B cell (primary cell): ENCODE measurements around the gene CORO2B. TPM values are rescaled to one million over a fixed set of nuclear protein-coding genes. Genes with fewer than 3 reads are reported as not detected.
A peak's percentile ranks its signal among the peaks of the same experiment; 100 is the strongest.

Experiments
- ATAC-seq: fragments of 200-7000 bp; cut with Tn5 transposase; one replicate; pipeline ENCODE4 v1.10.0; 2021; ENCODE audit warnings: low read depth, mild to moderate bottlenecking, moderate number of reproducible peaks, moderate library complexity
- CTCF ChIA-PET: fragments of 350-600 bp; sonication (Branson Sonifier 250); formaldehyde crosslinking; loops from one replicate; lab custom pipeline; 2021; ENCODE audit warnings: antibody characterized with exemption, inconsistent platforms; lab: Charles Lee
- POLR2A ChIA-PET: fragments of 350-600 bp; sonication (Branson Sonifier 250); formaldehyde crosslinking; loops from one replicate; lab custom pipeline; 2021; ENCODE audit warnings: antibody characterized with exemption; lab: Charles Lee
- DNase-seq: peaks from one replicate; pipeline ENCODE4 v3.0.0; 2013
- H2AFZ ChIP-seq: 2 replicates; pipeline ENCODE4 v1.6.1; 2012; ENCODE audit warnings: mild to moderate bottlenecking, low read depth, low read length; ENCODE audit not compliant: insufficient read depth, poor library complexity, severe bottlenecking
- H3K27ac ChIP-seq, 2 donors: 1 replicate in 1 of 2; 2 replicates in 1 of 2; pipeline ENCODE4 v1.5.1; 2012 to 2013; ENCODE audit warnings: low read length in 2 of 2, mild to moderate bottlenecking in 2 of 2, moderate library complexity in 1 of 2
- H3K27me3 ChIP-seq, 4 experiments: fragments of 200-600 bp in 1 of 4; sonication (generic) in 1 of 4; replicated peaks in 1 of 4; 1 replicate in 2 of 4; 2 replicates in 2 of 4; pipeline versions ENCODE4 v1.6.1 to v1.7.0; 2013 to 2016; ENCODE audit warnings: low read length in 3 of 4, mild to moderate bottlenecking in 2 of 4, mixed read lengths in 1 of 4, moderate library complexity in 1 of 4; ENCODE audit not compliant: insufficient read depth in 4 of 4, control insufficient read depth in 3 of 4; ENCODE audit errors: control extremely low read depth in 1 of 4
- H3K36me3 ChIP-seq, 2 experiments: replicated peaks in 1 of 2; 1 replicate in 1 of 2; 2 replicates in 1 of 2; pipeline versions ENCODE4 v1.6.1 to v1.7.1; 2013; ENCODE audit warnings: low read length in 1 of 2; ENCODE audit not compliant: insufficient read depth in 2 of 2, control insufficient read depth in 1 of 2; ENCODE audit errors: control extremely low read depth in 1 of 2, extremely low read depth in 1 of 2
- H3K4me1 ChIP-seq, 2 donors: fragments of 200-600 bp in 1 of 2; sonication (generic) in 1 of 2; 1 replicate in 1 of 2; 2 replicates in 1 of 2; pipeline versions ENCODE4 v1.5.1 to v1.6.1; 2013 to 2017; ENCODE audit warnings: low read length in 2 of 2; ENCODE audit not compliant: control insufficient read depth in 2 of 2, insufficient read depth in 2 of 2
- H3K4me2 ChIP-seq: replicated peaks from 2 replicates; pipeline ENCODE3; 2012; ENCODE audit warnings: mild to moderate bottlenecking, low read depth, low read length; ENCODE audit not compliant: poor library complexity, severe bottlenecking
- H3K4me3 ChIP-seq, 5 experiments: fragments of 200-600 bp in 1 of 5; sonication (generic) in 1 of 5; 1 replicate in 3 of 5; 2 replicates in 2 of 5; pipeline versions ENCODE4 v1.5.1 to v1.7.0; 2011 to 2016; ENCODE audit warnings: low read length in 4 of 5, mild to moderate bottlenecking in 4 of 5, low read depth in 2 of 5, control low read depth in 1 of 5, moderate library complexity in 1 of 5; ENCODE audit not compliant: insufficient read depth in 1 of 5; ENCODE audit errors: control extremely low read depth in 1 of 5, extremely low read depth in 1 of 5
- H3K79me2 ChIP-seq: fragments of 200-600 bp; sonication (generic); one replicate; pipeline ENCODE4 v1.6.0; 2016; ENCODE audit warnings: low read length; ENCODE audit not compliant: control insufficient read depth, insufficient read depth
- H3K9ac ChIP-seq: fragments of 200-600 bp; sonication (generic); 2 replicates; pipeline ENCODE4 v1.6.1; 2017; ENCODE audit warnings: mild to moderate bottlenecking, low read length, moderate library complexity
- H3K9me3 ChIP-seq, 3 donors: one replicate each; pipeline versions ENCODE4 v1.6.1 to v1.7.1; 2013; ENCODE audit warnings: low read length in 2 of 3; ENCODE audit not compliant: control insufficient read depth in 2 of 3, insufficient read depth in 1 of 3; ENCODE audit errors: control extremely low read depth in 1 of 3
- H4K20me1 ChIP-seq: 2 replicates; pipeline ENCODE4 v1.6.0; 2012; ENCODE audit warnings: mild to moderate bottlenecking, low read length; ENCODE audit not compliant: insufficient read depth, control insufficient read depth, poor library complexity, severe bottlenecking
- H3K27ac Mint-ChIP-seq: one replicate; pipeline ENCODE4 v1.8.0; 2021; ENCODE audit warnings: mixed read lengths
- H3K27me3 Mint-ChIP-seq: one replicate; pipeline ENCODE4 v1.8.0; 2021; ENCODE audit warnings: mixed read lengths
- H3K4me1 Mint-ChIP-seq: one replicate; pipeline ENCODE4 v1.8.0; 2021; ENCODE audit warnings: mixed read lengths
- H3K4me3 Mint-ChIP-seq: one replicate; pipeline ENCODE4 v1.8.0; 2021; ENCODE audit warnings: mixed read lengths
- H3K9me3 Mint-ChIP-seq: one replicate; pipeline ENCODE4 v1.8.0; 2022; ENCODE audit warnings: mixed read lengths; ENCODE audit not compliant: insufficient read depth
- EZH2 ChIP-seq: IDR thresholded peaks from 2 replicates; pipeline ENCODE4 v1.6.1; 2012; ENCODE audit warnings: borderline replicate concordance, low read depth, mild to moderate bottlenecking, moderate library complexity, low read length; ENCODE audit not compliant: insufficient read depth, poor library complexity, severe bottlenecking
- WGBS: methylation state at CpG from one replicate; pipeline ENCODE4 v1.1.5; 2013; ENCODE audit warnings: missing lambda C conversion rate; ENCODE audit not compliant: insufficient coverage; 5-methylcytosine and 5-hydroxymethylcytosine counted together
- intact Hi-C: fragments of 100-400 bp; cut with micrococcal nuclease; formaldehyde crosslinking; loops from one replicate; pipeline ENCODE4 v1.10.0; 2022
- polyA plus RNA-seq: library from polyadenylated mRNA; depleted of rRNA; stranded (reverse); fragments of >200 nt; gene quantifications from 2 replicates; pipeline ENCODE4 v1.2.3, GENCODE V29; 2012
- total RNA-seq, 2 donors: library from RNA; stranded (reverse); fragments of 120-200 nt in 1 of 2; gene quantifications; 1 replicate in 1 of 2; 2 replicates in 1 of 2; pipeline versions ENCODE4 v1.2.3 to v1.2.4, GENCODE V29; 2013 to 2022
- TF ChIP-seq, protein P1 (sequence below): fragments of 200-600 bp; IDR thresholded peaks from one replicate; pipeline ENCODE4 v1.8.0; 2022; ENCODE audit warnings: antibody characterized with exemption, mild to moderate bottlenecking

Gene CORO2B
- total and polyA plus RNA-seq, 2 donors (not counting 1 experiment from before 2014, with no cell fraction given): 9.5 to 11.3 TPM

DNA sequence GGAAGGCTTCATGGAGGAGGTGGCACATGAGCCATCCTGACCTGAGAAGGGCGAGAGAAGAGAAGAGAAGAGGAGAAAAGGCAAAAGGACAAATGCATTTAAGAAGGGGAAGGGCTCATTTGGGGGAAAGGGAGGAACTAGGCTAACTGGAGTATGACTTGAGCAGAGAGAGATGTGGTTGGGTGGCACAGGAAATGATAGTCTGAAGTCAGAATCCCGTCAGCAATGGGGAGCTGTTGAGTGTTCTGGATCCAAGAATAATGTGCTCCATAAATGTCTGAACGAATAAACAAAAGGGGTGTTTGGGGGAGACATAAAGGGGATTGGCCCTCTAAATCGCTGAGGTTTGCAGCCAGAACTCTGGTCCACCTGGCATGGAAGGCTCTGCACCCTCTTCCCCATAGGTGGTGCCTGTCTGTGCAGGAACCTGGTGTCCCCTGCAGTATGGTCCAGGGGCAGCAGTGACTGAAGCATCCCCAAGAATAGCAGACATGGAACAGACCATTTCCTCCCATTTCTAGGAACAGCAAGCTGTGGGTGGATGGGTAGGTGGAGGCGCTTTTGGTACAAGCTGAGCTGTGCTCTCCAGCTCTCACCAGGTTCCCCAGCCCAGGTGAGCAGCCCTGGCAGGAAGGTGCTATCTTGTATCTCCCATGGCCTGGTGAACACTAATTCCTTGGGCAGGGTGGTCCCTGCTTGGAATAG lies 15.2 kb downstream of the CORO2B start:
- Histone ChIP-seq H3K27me3 (peaks cover 0 to 3% (median 0%) of the 10 kb centered on the region in 4 experiments), H3K4me2 (peak overlapping the region; percentile 53), H4K20me1 (peaks cover 19% of the 10 kb centered on the region), H3K4me1 (peaks cover 30 to 33% of the 10 kb centered on the region in 2 donors), H3K9ac (no peak overlapping the region), H3K4me3 (no peak overlapping the region), H3K36me3 (no peaks in the 10 kb centered on the region), H3K79me2 (peaks cover 84% of the 10 kb centered on the region), H3K27ac (no peak overlapping the region), H3K9me3 (no peaks in the 10 kb centered on the region), H2AFZ (no peak overlapping the region)
- TF ChIP-seq, protein P1, sequence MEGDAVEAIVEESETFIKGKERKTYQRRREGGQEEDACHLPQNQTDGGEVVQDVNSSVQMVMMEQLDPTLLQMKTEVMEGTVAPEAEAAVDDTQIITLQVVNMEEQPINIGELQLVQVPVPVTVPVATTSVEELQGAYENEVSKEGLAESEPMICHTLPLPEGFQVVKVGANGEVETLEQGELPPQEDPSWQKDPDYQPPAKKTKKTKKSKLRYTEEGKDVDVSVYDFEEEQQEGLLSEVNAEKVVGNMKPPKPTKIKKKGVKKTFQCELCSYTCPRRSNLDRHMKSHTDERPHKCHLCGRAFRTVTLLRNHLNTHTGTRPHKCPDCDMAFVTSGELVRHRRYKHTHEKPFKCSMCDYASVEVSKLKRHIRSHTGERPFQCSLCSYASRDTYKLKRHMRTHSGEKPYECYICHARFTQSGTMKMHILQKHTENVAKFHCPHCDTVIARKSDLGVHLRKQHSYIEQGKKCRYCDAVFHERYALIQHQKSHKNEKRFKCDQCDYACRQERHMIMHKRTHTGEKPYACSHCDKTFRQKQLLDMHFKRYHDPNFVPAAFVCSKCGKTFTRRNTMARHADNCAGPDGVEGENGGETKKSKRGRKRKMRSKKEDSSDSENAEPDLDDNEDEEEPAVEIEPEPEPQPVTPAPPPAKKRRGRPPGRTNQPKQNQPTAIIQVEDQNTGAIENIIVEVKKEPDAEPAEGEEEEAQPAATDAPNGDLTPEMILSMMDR: no peak
- TF ChIP-seq EZH2: no peak
- peak; percentile 31 for DNase-seq
- peaks cover 9% of the 10 kb centered on the region for H3K27me3 Mint-ChIP-seq
- H3K4me1 Mint-ChIP-seq: peaks cover 42% of the 10 kb centered on the region
- peak overlapping the region; percentile 68 for H3K27ac Mint-ChIP-seq
- POLR2A ChIA-PET: no interaction called here
- no peaks in the 10 kb centered on the region for H3K9me3 Mint-ChIP-seq
- CTCF ChIA-PET: interaction anchor here (1.2 kb wide), 1 partner anchor 43 kb away, joined by 3 read pairs; no protein-coding TSS in a partner anchor
- intact Hi-C loops: no loop called here
- 63% methylated on average over 5 of the region's 5 CpGs for WGBS
- no peak for ATAC-seq
- peak overlapping the region; percentile 60 for H3K4me3 Mint-ChIP-seq

DNA sequence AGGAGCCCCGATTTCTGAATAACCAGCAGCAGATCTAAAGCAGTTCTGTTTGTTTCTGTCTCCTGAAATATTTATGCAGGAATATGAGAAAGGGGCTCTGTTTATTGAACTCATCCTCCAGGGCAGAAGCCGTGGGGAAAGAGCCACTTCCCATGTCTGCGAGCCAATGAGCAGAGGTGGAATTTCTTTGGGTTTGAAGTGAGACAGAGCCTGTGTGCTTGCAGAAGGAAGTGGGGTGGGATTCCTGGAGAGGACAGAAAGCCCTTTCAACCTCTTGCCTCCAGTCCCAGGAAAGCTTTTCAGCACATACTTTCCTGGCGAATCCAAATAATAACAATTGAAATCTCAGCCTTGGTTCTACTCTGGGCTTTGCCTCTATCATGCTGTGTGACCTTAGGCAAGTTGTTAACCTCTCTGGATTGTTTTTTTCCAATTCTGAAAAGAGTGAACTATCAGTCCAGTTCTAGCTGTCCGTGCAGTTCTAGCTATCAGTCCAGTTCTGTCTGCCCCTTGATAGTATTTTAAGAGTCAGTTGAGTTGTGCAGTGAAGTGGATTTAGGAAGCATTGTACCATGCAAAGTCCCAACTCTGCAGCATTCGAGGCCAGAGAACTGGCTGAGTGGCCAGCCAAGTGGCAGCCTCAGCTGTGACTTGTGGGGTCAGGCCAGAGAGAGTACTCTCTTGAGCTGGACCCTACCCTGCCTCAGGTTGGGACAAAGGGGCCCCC lies 15.9 kb downstream of the CORO2B start:
- Mint-ChIP-seq H3K9me3 (no peaks in the 10 kb centered on the region), H3K27ac (no peak overlapping the region), H3K4me1 (peaks cover 45% of the 10 kb centered on the region), H3K27me3 (peaks cover 6% of the 10 kb centered on the region), H3K4me3 (no peak overlapping the region)
- ChIA-PET POLR2A (no interaction called here), CTCF (no interaction called here)
- intact Hi-C loops: no loop called here
- no peak for ATAC-seq
- Histone ChIP-seq H3K4me1 (peaks cover 30 to 33% of the 10 kb centered on the region in 2 donors), H3K9ac (no peak overlapping the region), H3K27ac (no peak overlapping the region), H3K79me2 (peaks cover 84% of the 10 kb centered on the region), H3K9me3 (no peaks in the 10 kb centered on the region), H3K27me3 (peaks cover 0 to 3% (median 0%) of the 10 kb centered on the region in 4 experiments), H3K4me2 (no peak overlapping the region), H2AFZ (no peak overlapping the region), H3K4me3 (no peak overlapping the region), H3K36me3 (no peaks in the 10 kb centered on the region), H4K20me1 (peaks cover 18% of the 10 kb centered on the region)
- no peak for DNase-seq
- no peak for TF ChIP-seq EZH2
- TF ChIP-seq, protein P1: no peak
- WGBS: 75% methylated on average over 5 of the region's 6 CpGs
